Measurements from ENCODE around the gene PTHLH.

DNA sequence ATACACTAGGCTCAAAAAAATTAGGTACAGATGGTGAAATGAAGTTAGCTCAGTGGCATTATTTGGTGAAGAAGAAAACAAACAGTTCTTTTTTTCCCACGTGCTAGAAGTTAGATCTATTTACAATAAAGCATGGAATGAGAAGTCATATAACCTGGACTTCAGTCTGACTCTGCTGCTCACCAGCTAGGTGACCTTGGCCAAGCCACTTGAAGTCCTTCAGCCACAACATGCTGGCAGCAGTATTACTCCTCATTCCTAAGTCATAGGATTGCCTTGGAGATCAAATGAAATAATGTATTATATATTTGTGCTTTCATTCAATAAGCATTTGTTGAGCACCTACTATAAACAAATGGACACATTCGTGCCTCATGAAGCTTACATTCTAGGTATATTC lies 45.2 kb downstream of the PTHLH start:
- TF ChIP-seq POLR2A (IDR thresholded peaks at IDR 0.05; ENCODE audit: low read depth, low read length) (no peak), POLR2AphosphoS5 (IDR thresholded peaks at IDR 0.05; ENCODE audit: low read depth, low read length) (no peak)
